H1 (cell line): ENCODE results near the gene KRTAP1-5. TPM values are rescaled to one million over a fixed set of nuclear protein-coding genes. Genes with fewer than 3 reads are reported as not detected.

Source experiments
- CTCF ChIA-PET: fragments of 300-600 bp; sonication (Branson Sonifier 250); formaldehyde crosslinking; loops from one replicate; lab custom pipeline; 2021; ENCODE audit not compliant: partially characterized antibody; lab: Charles Lee
- POLR2A ChIA-PET: fragments of 300-600 bp; sonication (Branson Sonifier 250); formaldehyde crosslinking; loops from one replicate; lab custom pipeline; 2021; ENCODE audit warnings: inconsistent platforms; ENCODE audit not compliant: partially characterized antibody; lab: Charles Lee
- DNase-seq, 2 experiments: peaks; one replicate each; pipeline versions ENCODE4 v3.0.0 to v3.0.0-alpha.2; 2010 to 2022; ENCODE audit warnings: low spot score in 2 of 2, low read depth in 1 of 2, mixed read lengths in 1 of 2
- FAIRE-seq: peaks from 2 replicates; lab custom pipeline; 2011; peaks lifted over from hg19 to GRCh38; lab: Jason Lieb, UNC
- H2AFZ ChIP-seq: 2 replicates; pipeline ENCODE4 v1.8.1; 2012; ENCODE audit warnings: low read length, inconsistent platforms
- H2AK5ac ChIP-seq: 2 replicates; pipeline ENCODE4 v1.6.1; 2013; ENCODE audit warnings: low read depth, low read length
- H2BK120ac ChIP-seq: replicated peaks from 2 replicates; pipeline ENCODE3; 2013; ENCODE audit warnings: low read depth, low read length, inconsistent platforms
- H2BK12ac ChIP-seq: 2 replicates; pipeline ENCODE4 v1.6.1; 2013; ENCODE audit warnings: low read depth, low read length
- H2BK15ac ChIP-seq: 2 replicates; pipeline ENCODE4 v1.6.1; 2013; ENCODE audit warnings: low read length
- H2BK20ac ChIP-seq: 2 replicates; pipeline ENCODE4 v1.6.1; 2013; ENCODE audit warnings: low read length
- H2BK5ac ChIP-seq: 2 replicates; pipeline ENCODE4 v1.6.1; 2013; ENCODE audit warnings: low read depth, low read length
- H3K14ac ChIP-seq: 2 replicates; pipeline ENCODE4 v1.6.1; 2013; ENCODE audit warnings: inconsistent platforms; ENCODE audit not compliant: insufficient read length
- H3K18ac ChIP-seq: 2 replicates; pipeline ENCODE4 v1.6.1; 2013; ENCODE audit warnings: low read length; ENCODE audit errors: extremely low read depth
- H3K23ac ChIP-seq: 2 replicates; pipeline ENCODE4 v1.6.1; 2013; ENCODE audit warnings: inconsistent platforms; ENCODE audit not compliant: insufficient read length
- H3K23me2 ChIP-seq: 2 replicates; pipeline ENCODE4 v1.6.1; 2013; ENCODE audit warnings: low read depth, low read length
- H3K27ac ChIP-seq: 2 replicates; pipeline ENCODE4 v1.6.1; 2011; ENCODE audit warnings: low read depth, low read length, inconsistent platforms
- H3K27me3 ChIP-seq, 4 experiments: replicated peaks in 1 of 4; 1 replicate in 1 of 4; 2 replicates in 3 of 4; pipeline versions ENCODE4 v1.6.1 to v1.8.1; 2011 to 2013; ENCODE audit warnings: low read length in 3 of 4, mild to moderate bottlenecking in 3 of 4, inconsistent platforms in 2 of 4, mixed read lengths in 2 of 4, moderate library complexity in 1 of 4; ENCODE audit not compliant: control insufficient read depth in 3 of 4, insufficient read depth in 3 of 4; ENCODE audit errors: extremely low read depth in 1 of 4
- H3K36me3 ChIP-seq, 4 experiments: 2 replicates each; pipeline versions ENCODE4 v1.6.1 to v1.8.1; 2011 to 2013; ENCODE audit warnings: mild to moderate bottlenecking in 4 of 4, low read length in 3 of 4, moderate library complexity in 2 of 4, control low read depth in 1 of 4, inconsistent platforms in 1 of 4; ENCODE audit not compliant: insufficient read depth in 4 of 4, control insufficient read depth in 2 of 4
- H3K4ac ChIP-seq: replicated peaks from 2 replicates; pipeline ENCODE3; 2013; ENCODE audit warnings: low read length, low read depth, mixed read lengths, inconsistent platforms; ENCODE audit not compliant: insufficient read length
- H3K4me1 ChIP-seq, 4 experiments: replicated peaks in 1 of 4; 1 replicate in 1 of 4; 2 replicates in 3 of 4; pipeline versions ENCODE4 v1.6.1 to v1.8.1; 2011 to 2013; ENCODE audit warnings: low read length in 3 of 4, inconsistent platforms in 2 of 4, mixed read lengths in 1 of 4; ENCODE audit not compliant: insufficient read depth in 4 of 4, control insufficient read depth in 3 of 4
- H3K4me2 ChIP-seq, 2 experiments: 2 replicates each; pipeline versions ENCODE4 v1.6.1 to v1.8.1; 2011 to 2013; ENCODE audit warnings: low read depth in 2 of 2, low read length in 2 of 2, control low read depth in 1 of 2, inconsistent platforms in 1 of 2, mild to moderate bottlenecking in 1 of 2; ENCODE audit not compliant: insufficient read depth in 1 of 2
- H3K4me3 ChIP-seq, 4 experiments: fragments of 200-600, 300-600 bp in 1 of 4; sonication (generic), shearing (Covaris generic), sonication (Bioruptor Twin) in 1 of 4; 2 replicates each; pipeline versions ENCODE4 v1.5.1 to v1.8.1; 2011 to 2016; ENCODE audit warnings: low read length in 4 of 4, low read depth in 3 of 4, control low read depth in 2 of 4, inconsistent platforms in 2 of 4, mild to moderate bottlenecking in 2 of 4, mixed read lengths in 1 of 4, moderate library complexity in 1 of 4; ENCODE audit not compliant: insufficient read depth in 2 of 4; ENCODE audit errors: extremely low read depth in 1 of 4
- H3K56ac ChIP-seq: replicated peaks from 2 replicates; pipeline ENCODE3; 2013; ENCODE audit warnings: low read depth, mild to moderate bottlenecking, mixed read lengths, low read length, inconsistent platforms; ENCODE audit not compliant: insufficient read length
- H3K79me1 ChIP-seq: 2 replicates; pipeline ENCODE4 v1.6.1; 2013; ENCODE audit warnings: low read depth, low read length, control low read depth
- H3K79me2 ChIP-seq, 2 experiments: 2 replicates each; pipeline versions ENCODE4 v1.6.1 to v1.8.1; 2012 to 2013; ENCODE audit warnings: low read length in 2 of 2, mild to moderate bottlenecking in 2 of 2, inconsistent platforms in 1 of 2; ENCODE audit not compliant: insufficient read depth in 2 of 2, control insufficient read depth in 1 of 2
- H3K9ac ChIP-seq, 4 experiments: replicated peaks in 1 of 4; 1 replicate in 1 of 4; 2 replicates in 3 of 4; pipeline versions ENCODE4 v1.6.1 to v1.8.1; 2011 to 2013; ENCODE audit warnings: low read depth in 3 of 4, low read length in 3 of 4, control low read depth in 2 of 4, mild to moderate bottlenecking in 2 of 4, moderate library complexity in 2 of 4, inconsistent platforms in 1 of 4; ENCODE audit errors: extremely low read depth in 1 of 4
- H3K9me3 ChIP-seq, 2 experiments: 2 replicates each; pipeline versions ENCODE4 v1.6.1 to v1.8.1; 2012 to 2013; ENCODE audit warnings: mild to moderate bottlenecking in 2 of 2, moderate library complexity in 2 of 2, control low read depth in 1 of 2, inconsistent platforms in 1 of 2, low read depth in 1 of 2, low read length in 1 of 2, mixed read lengths in 1 of 2; ENCODE audit not compliant: insufficient read depth in 2 of 2
- H4K20me1 ChIP-seq, 2 experiments: replicated peaks in 1 of 2; 2 replicates each; pipeline versions ENCODE3 to v1.8.1; 2011 to 2013; ENCODE audit warnings: inconsistent platforms in 2 of 2, low read length in 2 of 2, mild to moderate bottlenecking in 1 of 2; ENCODE audit not compliant: insufficient read depth in 2 of 2, control insufficient read depth in 1 of 2
- H4K5ac ChIP-seq: 2 replicates; pipeline ENCODE4 v1.6.1; 2013; ENCODE audit warnings: low read length, low read depth, mixed read lengths, inconsistent platforms; ENCODE audit not compliant: insufficient read length
- H4K8ac ChIP-seq: 2 replicates; pipeline ENCODE4 v1.8.0; 2013; ENCODE audit warnings: mild to moderate bottlenecking, moderate library complexity, low read length, inconsistent platforms; ENCODE audit not compliant: insufficient read depth; ENCODE audit errors: extremely low read depth
- H4K91ac ChIP-seq: replicated peaks from 2 replicates; pipeline ENCODE3; 2013; ENCODE audit warnings: low read length, mixed read lengths, inconsistent platforms; ENCODE audit not compliant: insufficient read length
- EGR1 ChIP-seq: IDR thresholded peaks from 2 replicates; pipeline ENCODE4 v1.6.1; 2011; ENCODE audit warnings: low read depth, low read length, borderline replicate concordance
- KDM1A ChIP-seq: fragments of 200-600, 300-600 bp; sonication (generic); IDR thresholded peaks from 2 replicates; pipeline ENCODE4 v1.7.1; 2016; ENCODE audit warnings: mild to moderate bottlenecking, low read length, borderline replicate concordance
- POLR2AphosphoS5 ChIP-seq: IDR thresholded peaks from 2 replicates; pipeline ENCODE4 v1.6.1; 2011; ENCODE audit warnings: low read depth, low read length
- SIN3A ChIP-seq, 2 experiments: IDR thresholded peaks in 1 of 2; conservative IDR thresholded peaks in 1 of 2; 2 replicates each; pipeline ENCODE4 v1.6.1; 2011 to 2012; ENCODE audit warnings: low read length in 2 of 2, improper control_type of control experiment in 1 of 2, low read depth in 1 of 2, mild to moderate bottlenecking in 1 of 2
- ZNF274 ChIP-seq: IDR thresholded peaks from 2 replicates; pipeline ENCODE4 v1.7.0; 2012; ENCODE audit warnings: low read length, borderline replicate concordance; ENCODE audit errors: extremely low read depth
- polyA plus RNA-seq, 7 experiments: library from polyadenylated mRNA; depleted of rRNA in 3 of 7; stranded (reverse) in 5 of 7; unstranded in 2 of 7; fragments of >200 nt in 5 of 7; fragments of 200-250 nt in 2 of 7; gene quantifications; 1 replicate in 5 of 7; 2 replicates in 1 of 7; 4 replicates in 1 of 7; pipeline versions ENCODE4 v1.2.1 to v1.2.3, GENCODE V29; 2011 to 2013; ENCODE audit warnings: missing spikeins in 2 of 7, mixed read lengths in 2 of 7
- total RNA-seq: library from RNA; stranded (reverse); fragmentation: NEBNext Ultra II Directional; extraction: Animal tissue kit (Norgen Biotek cat#: 25700); gene quantifications from 2 replicates; pipeline ENCODE4 v1.2.1, GENCODE V29; 2021
- TF ChIP-seq, protein P1 (sequence below): IDR thresholded peaks from 2 replicates; pipeline ENCODE4 v1.6.1; 2012; ENCODE audit warnings: low read length, inconsistent platforms
- TF ChIP-seq, protein P2 (sequence below): IDR thresholded peaks from 2 replicates; pipeline ENCODE4 v1.6.1; 2012; ENCODE audit warnings: inconsistent platforms

The KRTAP1-5 gene
- total and polyA plus RNA-seq, 2 of the 8 experiments (the other 6 are each of a cell fraction or from before 2014, with no cell fraction given) = not detected

DNA sequence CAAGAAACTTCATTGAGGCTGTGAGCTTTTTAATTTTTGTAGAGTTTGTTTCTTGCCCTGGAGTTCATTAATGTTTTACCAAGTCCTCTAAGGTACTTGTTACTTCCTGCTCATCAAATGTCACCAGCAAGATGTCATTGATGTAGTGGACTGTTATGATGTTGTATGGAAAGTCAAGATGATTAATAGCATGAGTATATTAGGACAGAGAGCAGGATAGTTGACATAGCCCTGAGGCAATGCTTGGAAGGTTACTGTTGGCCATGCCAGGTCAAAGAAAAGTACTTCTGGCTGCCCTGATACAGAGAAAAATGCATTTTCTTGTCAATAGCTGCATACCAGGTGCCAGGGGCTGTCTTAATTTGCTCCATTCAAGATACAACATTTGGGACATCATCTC is 6.7 kb downstream of the KRTAP1-5 start:
- H2BK20ac ChIP-seq = no peak overlapping the region
- no peak overlapping the region for H4K8ac ChIP-seq
- H3K9ac ChIP-seq = no peak overlapping the region
- H3K56ac ChIP-seq = no peak overlapping the region
- no peaks in the 10 kb centered on the region for H3K36me3 ChIP-seq
- H3K79me1 ChIP-seq = no peaks in the 10 kb centered on the region
- ChIA-PET POLR2A (no interaction called here), CTCF (interaction anchor here (0.6 to 1.3 kb wide), 4 partner anchors 40 to 459 kb away, joined by 3 to 4 read pairs (median 3); no protein-coding TSS in a partner anchor)
- H3K79me2 ChIP-seq = no peaks in the 10 kb centered on the region
- no peak overlapping the region for H4K5ac ChIP-seq
- H2BK120ac ChIP-seq = no peak overlapping the region
- no peak for FAIRE-seq
- no peak overlapping the region for H3K4me3 ChIP-seq
- no peaks in the 10 kb centered on the region for H4K20me1 ChIP-seq
- H3K18ac ChIP-seq = no peak overlapping the region
- H3K23ac ChIP-seq = no peak overlapping the region
- H3K4me2 ChIP-seq = no peak overlapping the region
- no peak overlapping the region for H3K27ac ChIP-seq
- H3K23me2 ChIP-seq = no peaks in the 10 kb centered on the region
- H2BK12ac ChIP-seq = no peak overlapping the region
- no peaks in the 10 kb centered on the region; a peak in 1 of 7 replicates for H3K27me3 ChIP-seq
- DNase-seq = no peak
- no peak overlapping the region for H2AFZ ChIP-seq
- no peak overlapping the region for H2BK15ac ChIP-seq
- no peak overlapping the region for H2BK5ac ChIP-seq
- H2AK5ac ChIP-seq = no peak overlapping the region
- H3K4me1 ChIP-seq = no peaks in the 10 kb centered on the region
- no peaks in the 10 kb centered on the region for H3K9me3 ChIP-seq
- H3K4ac ChIP-seq = no peak overlapping the region
- H3K14ac ChIP-seq = no peak overlapping the region
- H4K91ac ChIP-seq = no peak overlapping the region
- TF ChIP-seq, protein P1, sequence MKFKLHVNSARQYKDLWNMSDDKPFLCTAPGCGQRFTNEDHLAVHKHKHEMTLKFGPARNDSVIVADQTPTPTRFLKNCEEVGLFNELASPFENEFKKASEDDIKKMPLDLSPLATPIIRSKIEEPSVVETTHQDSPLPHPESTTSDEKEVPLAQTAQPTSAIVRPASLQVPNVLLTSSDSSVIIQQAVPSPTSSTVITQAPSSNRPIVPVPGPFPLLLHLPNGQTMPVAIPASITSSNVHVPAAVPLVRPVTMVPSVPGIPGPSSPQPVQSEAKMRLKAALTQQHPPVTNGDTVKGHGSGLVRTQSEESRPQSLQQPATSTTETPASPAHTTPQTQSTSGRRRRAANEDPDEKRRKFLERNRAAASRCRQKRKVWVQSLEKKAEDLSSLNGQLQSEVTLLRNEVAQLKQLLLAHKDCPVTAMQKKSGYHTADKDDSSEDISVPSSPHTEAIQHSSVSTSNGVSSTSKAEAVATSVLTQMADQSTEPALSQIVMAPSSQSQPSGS = no peak
- TF ChIP-seq EGR1 (no peak), SIN3A (conservative IDR thresholded peaks at IDR 0.05 in 1 of 2, IDR thresholded peaks at IDR 0.05 in 1 of 2; ENCODE audit: low read depth in 1 of 2, low read length in 2 of 2) (no peak), ZNF274 (no peak), KDM1A (no peak), POLR2AphosphoS5 (no peak)
- TF ChIP-seq, protein P2, sequence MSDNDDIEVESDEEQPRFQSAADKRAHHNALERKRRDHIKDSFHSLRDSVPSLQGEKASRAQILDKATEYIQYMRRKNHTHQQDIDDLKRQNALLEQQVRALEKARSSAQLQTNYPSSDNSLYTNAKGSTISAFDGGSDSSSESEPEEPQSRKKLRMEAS = no peak
